Hepatocyte (in vitro differentiated cells): Measurements from ENCODE around the gene GABBR1. TPM values are rescaled to one million over a fixed set of nuclear protein-coding genes. Genes with fewer than 3 reads are reported as not detected.

Source experiments
- DNase-seq: peaks from one replicate; pipeline ENCODE4 v3.0.0-alpha.2; 2016; ENCODE audit warnings: low spot score
- H2AFZ ChIP-seq: fragments of 200-600 bp; sonication (generic); 2 replicates; pipeline ENCODE4 v1.6.0; 2016; ENCODE audit warnings: antibody characterized with exemption, mild to moderate bottlenecking
- H3K27ac ChIP-seq: fragments of 200-600 bp; sonication (generic); 2 replicates; pipeline ENCODE4 v1.5.1; 2016; ENCODE audit warnings: mild to moderate bottlenecking
- H3K27me3 ChIP-seq: fragments of 200-600 bp; sonication (generic); 2 replicates; pipeline ENCODE4 v1.6.1; 2016
- H3K36me3 ChIP-seq: fragments of 200-600 bp; sonication (generic); replicated peaks from 2 replicates; pipeline ENCODE4 v1.5.1; 2016; ENCODE audit warnings: low read depth; ENCODE audit not compliant: insufficient read depth
- H3K4me1 ChIP-seq: fragments of 200-600 bp; sonication (generic); 2 replicates; pipeline ENCODE4 v1.5.1; 2016; ENCODE audit warnings: mild to moderate bottlenecking, moderate library complexity; ENCODE audit not compliant: insufficient read depth
- H3K4me2 ChIP-seq: fragments of 200-600 bp; sonication (generic); 2 replicates; pipeline ENCODE4 v1.6.0; 2016
- H3K4me3 ChIP-seq: fragments of 200-600 bp; sonication (generic); 2 replicates; pipeline ENCODE4 v1.5.1; 2016; ENCODE audit warnings: mild to moderate bottlenecking
- H3K79me2 ChIP-seq: fragments of 200-600 bp; sonication (generic); 2 replicates; pipeline ENCODE4 v1.6.0; 2017; ENCODE audit warnings: mild to moderate bottlenecking
- H3K9me2 ChIP-seq: fragments of 200-600 bp; sonication (generic); replicated peaks from 2 replicates; pipeline ENCODE4 v1.6.0; 2017; ENCODE audit warnings: mild to moderate bottlenecking; ENCODE audit not compliant: insufficient read depth
- H3K9me3 ChIP-seq: fragments of 200-600 bp; sonication (generic); 2 replicates; pipeline ENCODE4 v1.5.1; 2016; ENCODE audit warnings: low read depth, mild to moderate bottlenecking
- H4K20me1 ChIP-seq: fragments of 200-600 bp; sonication (generic); 2 replicates; pipeline ENCODE4 v1.6.0; 2016; ENCODE audit warnings: mild to moderate bottlenecking; ENCODE audit not compliant: insufficient read depth, poor library complexity, severe bottlenecking
- EZH2 ChIP-seq: fragments of 200-600 bp; sonication (generic); IDR thresholded peaks from 2 replicates; pipeline ENCODE4 v1.6.1; 2016; ENCODE audit warnings: antibody characterized with exemption, mild to moderate bottlenecking, borderline replicate concordance
- EZH2phosphoT487 ChIP-seq: fragments of 200-600 bp; sonication (generic); IDR thresholded peaks from one replicate; pipeline ENCODE4 v1.6.1; 2018; ENCODE audit warnings: antibody characterized with exemption, mild to moderate bottlenecking, low read depth, moderate library complexity; ENCODE audit not compliant: unreplicated experiment, severe bottlenecking
- WGBS: methylation state at CpG from one replicate; pipeline ENCODE4 v1.1.6; 2016; ENCODE audit warnings: low lambda C conversion rate; ENCODE audit errors: missing lambda C conversion rate; 5-methylcytosine and 5-hydroxymethylcytosine counted together
- polyA plus RNA-seq: library from polyadenylated mRNA; unstranded; fragments of >200 nt; fragmentation: Nextera tagmentation; extraction: Ambion mirVana; gene quantifications from 2 replicates; pipeline ENCODE4 v1.2.1, GENCODE V29; 2016
- total RNA-seq: library from RNA; depleted of rRNA; stranded (reverse); fragments of >200 nt; gene quantifications from 2 replicates; pipeline ENCODE4 v1.2.3, GENCODE V29; 2014
- TF ChIP-seq, protein P1 (sequence below): fragments of 200-600 bp; sonication (generic); IDR thresholded peaks from 2 replicates; pipeline ENCODE4 v1.5.1; 2016; ENCODE audit warnings: antibody characterized with exemption, mild to moderate bottlenecking; ENCODE audit not compliant: poor library complexity

The GABBR1 gene
- total and polyA plus RNA-seq, 2 experiments from 2014 or later = 9.9 to 11.3 TPM

DNA sequence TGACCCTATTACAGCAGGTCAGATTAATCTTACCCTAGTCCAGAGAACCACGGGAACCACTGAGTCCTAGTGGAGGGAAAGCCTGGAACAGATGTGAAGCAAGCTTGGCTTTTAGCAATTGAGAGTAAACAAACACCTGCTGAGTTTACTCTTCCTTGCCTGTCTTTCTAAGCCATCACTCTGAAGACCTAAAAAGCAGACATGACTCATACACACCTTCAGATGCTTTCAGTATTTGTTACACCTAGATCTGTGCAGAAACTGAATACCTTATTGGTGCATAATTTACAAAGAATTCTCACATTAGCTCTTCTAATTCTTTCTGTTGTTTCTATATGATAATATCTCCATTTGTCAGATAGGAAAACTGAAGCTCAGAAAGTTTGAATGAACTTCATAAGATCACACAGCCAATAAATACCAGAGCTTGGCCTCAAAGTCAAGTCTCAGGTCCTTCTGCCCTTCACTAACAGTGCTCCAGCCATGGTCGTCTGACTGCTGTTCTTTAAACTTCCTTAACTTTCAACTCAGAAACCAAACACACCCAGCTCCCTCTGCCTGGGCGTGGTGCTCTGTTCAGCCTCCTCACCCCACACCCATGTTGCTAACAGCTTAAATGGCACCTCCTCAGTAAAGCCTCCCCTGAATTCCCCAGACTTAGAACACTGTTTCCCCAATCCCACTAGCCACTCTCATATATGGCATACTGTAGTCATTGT lies 8.6 kb upstream of the GABBR1 start:
- H3K36me3 ChIP-seq = no peaks in the 10 kb centered on the region
- no peaks in the 10 kb centered on the region for H3K4me1 ChIP-seq
- no peaks in the 10 kb centered on the region for H3K9me3 ChIP-seq
- H4K20me1 ChIP-seq = no peaks in the 10 kb centered on the region
- H3K9me2 ChIP-seq = no peaks in the 10 kb centered on the region
- no peaks in the 10 kb centered on the region for H3K79me2 ChIP-seq
- no peak for DNase-seq
- TF ChIP-seq, protein P1, sequence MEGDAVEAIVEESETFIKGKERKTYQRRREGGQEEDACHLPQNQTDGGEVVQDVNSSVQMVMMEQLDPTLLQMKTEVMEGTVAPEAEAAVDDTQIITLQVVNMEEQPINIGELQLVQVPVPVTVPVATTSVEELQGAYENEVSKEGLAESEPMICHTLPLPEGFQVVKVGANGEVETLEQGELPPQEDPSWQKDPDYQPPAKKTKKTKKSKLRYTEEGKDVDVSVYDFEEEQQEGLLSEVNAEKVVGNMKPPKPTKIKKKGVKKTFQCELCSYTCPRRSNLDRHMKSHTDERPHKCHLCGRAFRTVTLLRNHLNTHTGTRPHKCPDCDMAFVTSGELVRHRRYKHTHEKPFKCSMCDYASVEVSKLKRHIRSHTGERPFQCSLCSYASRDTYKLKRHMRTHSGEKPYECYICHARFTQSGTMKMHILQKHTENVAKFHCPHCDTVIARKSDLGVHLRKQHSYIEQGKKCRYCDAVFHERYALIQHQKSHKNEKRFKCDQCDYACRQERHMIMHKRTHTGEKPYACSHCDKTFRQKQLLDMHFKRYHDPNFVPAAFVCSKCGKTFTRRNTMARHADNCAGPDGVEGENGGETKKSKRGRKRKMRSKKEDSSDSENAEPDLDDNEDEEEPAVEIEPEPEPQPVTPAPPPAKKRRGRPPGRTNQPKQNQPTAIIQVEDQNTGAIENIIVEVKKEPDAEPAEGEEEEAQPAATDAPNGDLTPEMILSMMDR = no peak
- TF ChIP-seq EZH2phosphoT487 = no peak
- TF ChIP-seq EZH2 = no peak
- no peaks in the 10 kb centered on the region for H3K27me3 ChIP-seq
- H3K27ac ChIP-seq = no peak overlapping the region
- H3K4me2 ChIP-seq = no peak overlapping the region
- no peak overlapping the region for H2AFZ ChIP-seq
- WGBS = 39% methylated on average over 3 of the region's 3 CpGs
- no peak overlapping the region for H3K4me3 ChIP-seq

GRCh38 chr6:29637247-29637646 lies 4.3 kb upstream of the GABBR1 start:
- Histone ChIP-seq H2AFZ (no peak overlapping the region), H3K36me3 (no peaks in the 10 kb centered on the region), H3K4me3 (no peak overlapping the region), H4K20me1 (no peaks in the 10 kb centered on the region), H3K79me2 (no peaks in the 10 kb centered on the region), H3K9me2 (no peaks in the 10 kb centered on the region), H3K27me3 (no peaks in the 10 kb centered on the region), H3K4me2 (no peak overlapping the region), H3K27ac (no peak overlapping the region), H3K9me3 (no peaks in the 10 kb centered on the region), H3K4me1 (peaks cover 6% of the 10 kb centered on the region)
- no peak for DNase-seq
- TF ChIP-seq EZH2 (no peak), EZH2phosphoT487 (no peak)
- TF ChIP-seq, protein P1 = no peak
- 96% methylated on average over 9 of the region's 9 CpGs for WGBS

GRCh38 chr6:29633534-29633905 lies 537 bp upstream of the GABBR1 start:
- Histone ChIP-seq H3K9me3 (no peaks in the 10 kb centered on the region), H3K27ac (peak overlapping the region; percentile 75), H3K36me3 (no peaks in the 10 kb centered on the region), H3K4me1 (peaks cover 13% of the 10 kb centered on the region), H3K79me2 (no peaks in the 10 kb centered on the region), H3K4me3 (peak overlapping the region; percentile 43), H3K27me3 (peaks cover 9% of the 10 kb centered on the region), H2AFZ (peak overlapping the region; percentile 94), H3K4me2 (peak overlapping the region; percentile 84), H4K20me1 (no peaks in the 10 kb centered on the region), H3K9me2 (no peaks in the 10 kb centered on the region)
- DNase-seq = peak; percentile 39
- no peak for TF ChIP-seq EZH2phosphoT487
- TF ChIP-seq, protein P1 = no peak
- no peak for TF ChIP-seq EZH2
- 3% methylated on average over 8 of the region's 9 CpGs for WGBS
